GM12892 (cell line): ENCODE data around the gene KLRF2.

Experiments
- POLR2A ChIP-seq: IDR thresholded peaks from 2 replicates; pipeline ENCODE4 v1.6.1; 2011; ENCODE audit warnings: low read depth, low read length, control low read depth
- POLR2AphosphoS5 ChIP-seq: IDR thresholded peaks from 2 replicates; pipeline ENCODE4 v1.6.1; 2011; ENCODE audit warnings: low read depth, low read length, control low read depth
- TAF1 ChIP-seq: IDR thresholded peaks from 2 replicates; pipeline ENCODE4 v1.6.1; 2011; ENCODE audit warnings: low read depth, mild to moderate bottlenecking, control low read depth, low read length, borderline replicate concordance

DNA sequence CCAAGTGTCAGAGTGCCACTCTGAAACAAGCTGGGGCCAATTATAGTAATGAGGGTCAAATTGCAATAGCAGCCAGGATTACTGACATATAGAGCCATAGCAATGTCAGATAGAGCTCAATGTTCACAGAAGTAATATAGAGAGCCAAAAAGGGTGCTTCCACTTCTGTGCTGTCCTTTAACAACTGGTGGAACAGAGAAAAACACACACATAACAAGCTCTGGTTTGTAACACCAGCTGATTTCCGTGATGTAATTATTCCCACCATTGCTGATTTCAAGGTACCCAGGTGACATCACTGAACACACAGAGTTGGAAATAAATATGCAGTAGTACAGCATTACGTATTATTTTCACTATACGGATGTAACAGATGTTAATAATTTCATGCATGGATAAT, 9.1 kb upstream of the KLRF2 start:
- no peak for TF ChIP-seq POLR2AphosphoS5
- no peak for TF ChIP-seq POLR2A
- no peak for TF ChIP-seq TAF1
